Stomach (tissue), 9 donors: ENCODE measurements around the gene CDC42BPB. TPM values are rescaled to one million over a fixed set of nuclear protein-coding genes. Genes with fewer than 3 reads are reported as not detected.

Experiments
- DNase-seq, 2 donors: peaks; one replicate each; pipeline versions ENCODE4 v3.0.0 to v3.0.0-alpha.2; 2013 to 2019
- H3K27ac ChIP-seq, 5 donors: fragments of 200-600 bp in 4 of 5; sonication (generic) in 4 of 5; one replicate each; pipeline ENCODE4 v1.5.1; 2013 to 2019; ENCODE audit warnings: mild to moderate bottlenecking in 1 of 5, moderate library complexity in 1 of 5
- H3K27me3 ChIP-seq, 3 donors: fragments of 200-600 bp; sonication (generic); one replicate each; pipeline ENCODE4 v1.5.1; 2017 to 2019; ENCODE audit warnings: mixed run types in 1 of 3
- H3K36me3 ChIP-seq, 4 donors: fragments of 200-600 bp; sonication (generic); 1 replicate in 3 of 4; 2 replicates in 1 of 4; pipeline ENCODE4 v1.5.1; 2016 to 2019
- H3K4me1 ChIP-seq, 4 donors: fragments of 200-600 bp; sonication (generic); one replicate each; pipeline ENCODE4 v1.5.1; 2016 to 2019
- H3K4me3 ChIP-seq, 4 donors: fragments of 200-600 bp; sonication (generic) in 3 of 4; one replicate each; pipeline ENCODE4 v1.5.1; 2016 to 2019; ENCODE audit warnings: mild to moderate bottlenecking in 1 of 4
- H3K9me3 ChIP-seq, 4 donors: fragments of 200-600 bp; sonication (generic); one replicate each; pipeline ENCODE4 v1.5.1; 2016 to 2019
- EP300 ChIP-seq: sonication (generic); formaldehyde crosslinking; IDR thresholded peaks from one replicate; pipeline ENCODE4 v1.6.1; 2017; ENCODE audit warnings: antibody characterized with exemption
- POLR2A ChIP-seq, 4 donors: fragments of 450-650 bp; IDR thresholded peaks; one replicate each; pipeline ENCODE4 v1.6.1; 2016; ENCODE audit warnings: antibody characterized with exemption in 4 of 4, control low read depth in 2 of 4, mild to moderate bottlenecking in 1 of 4, moderate library complexity in 1 of 4
- POLR2AphosphoS5 ChIP-seq, 3 donors: sonication (generic); formaldehyde crosslinking; IDR thresholded peaks; one replicate each; pipeline ENCODE4 v1.6.1; 2016; ENCODE audit warnings: antibody characterized with exemption in 3 of 3
- WGBS, 5 donors: extraction: QIAGEN DNeasy Blood & Tissue Kit in 3 of 5; methylation state at CpG; one replicate each; pipeline versions ENCODE4 v1.1.5 to v1.1.7; 2013 to 2018; 5-methylcytosine and 5-hydroxymethylcytosine counted together
- intact Hi-C: fragments of 100-400 bp; cut with DNase I; formaldehyde crosslinking; loops from one replicate; pipeline ENCODE4 v1.15.1; 2023; ENCODE audit warnings: low total_unique reads
- polyA plus RNA-seq, 3 donors: library from polyadenylated mRNA; stranded (reverse); fragments of 200-250 nt; gene quantifications; one replicate each; pipeline ENCODE4 v1.2.3, GENCODE V29; 2013
- total RNA-seq, 5 donors: library from RNA; depleted of rRNA; stranded (reverse); fragments of >200 nt; gene quantifications; one replicate each; pipeline versions ENCODE4 v1.1.0 to v1.2.3, GENCODE V29; 2014 to 2016
- TF ChIP-seq, protein P1 (sequence below), 7 experiments: fragments of 450-650 bp in 4 of 7; fragments of 200-600 bp in 3 of 7; sonication (generic) in 3 of 7; IDR thresholded peaks; one replicate each; pipeline ENCODE4 v1.5.1; 2016 to 2019; ENCODE audit warnings: antibody characterized with exemption in 7 of 7, control low read depth in 2 of 7, mild to moderate bottlenecking in 1 of 7
- donor health status: healthy with polysubstance abuse.
- donor health status: Bipolar disorder and iron deficiency.
- donor health status: healthy.

Gene CDC42BPB
- total and polyA plus RNA-seq, 8 donors: 16.3 to 400 (median 127) TPM

DNA sequence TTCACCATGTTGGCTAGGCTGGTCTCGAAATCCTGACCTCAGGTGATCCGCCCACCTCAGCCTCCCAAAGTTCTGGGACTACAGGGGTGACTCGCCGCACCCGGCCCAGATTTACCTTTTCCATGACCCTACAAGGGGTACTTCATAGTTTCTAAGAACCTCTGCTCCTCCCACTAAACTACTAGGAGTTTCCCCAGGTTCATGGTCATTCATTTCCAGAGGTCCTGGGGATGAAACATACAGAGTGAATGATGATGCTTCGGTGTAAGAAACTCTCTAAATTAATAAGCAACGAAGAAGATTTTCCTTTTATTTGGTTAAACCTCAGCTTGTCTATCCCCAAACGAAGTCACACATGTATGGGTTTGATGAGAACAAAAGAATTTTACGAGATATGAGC lies 77.9 kb downstream of the CDC42BPB start:
- H3K36me3 ChIP-seq: peaks cover 68 to 100% (median 100%) of the 10 kb centered on the region in 4 donors
- no peaks in the 10 kb centered on the region for H3K4me1 ChIP-seq
- H3K27ac ChIP-seq: no peak overlapping the region
- intact Hi-C loops: no loop called here
- DNase-seq: no peak
- 91 to 95% (median 93%) methylated on average over 9 of the region's 9 CpGs for WGBS, 5 donors
- H3K4me3 ChIP-seq: no peak overlapping the region
- H3K27me3 ChIP-seq: no peaks in the 10 kb centered on the region
- TF ChIP-seq, protein P1, sequence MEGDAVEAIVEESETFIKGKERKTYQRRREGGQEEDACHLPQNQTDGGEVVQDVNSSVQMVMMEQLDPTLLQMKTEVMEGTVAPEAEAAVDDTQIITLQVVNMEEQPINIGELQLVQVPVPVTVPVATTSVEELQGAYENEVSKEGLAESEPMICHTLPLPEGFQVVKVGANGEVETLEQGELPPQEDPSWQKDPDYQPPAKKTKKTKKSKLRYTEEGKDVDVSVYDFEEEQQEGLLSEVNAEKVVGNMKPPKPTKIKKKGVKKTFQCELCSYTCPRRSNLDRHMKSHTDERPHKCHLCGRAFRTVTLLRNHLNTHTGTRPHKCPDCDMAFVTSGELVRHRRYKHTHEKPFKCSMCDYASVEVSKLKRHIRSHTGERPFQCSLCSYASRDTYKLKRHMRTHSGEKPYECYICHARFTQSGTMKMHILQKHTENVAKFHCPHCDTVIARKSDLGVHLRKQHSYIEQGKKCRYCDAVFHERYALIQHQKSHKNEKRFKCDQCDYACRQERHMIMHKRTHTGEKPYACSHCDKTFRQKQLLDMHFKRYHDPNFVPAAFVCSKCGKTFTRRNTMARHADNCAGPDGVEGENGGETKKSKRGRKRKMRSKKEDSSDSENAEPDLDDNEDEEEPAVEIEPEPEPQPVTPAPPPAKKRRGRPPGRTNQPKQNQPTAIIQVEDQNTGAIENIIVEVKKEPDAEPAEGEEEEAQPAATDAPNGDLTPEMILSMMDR (IDR thresholded peaks at IDR 0.05): no peak
- no peak for TF ChIP-seq POLR2AphosphoS5 (IDR thresholded peaks at IDR 0.05)
- no peak for TF ChIP-seq EP300
- TF ChIP-seq POLR2A (IDR thresholded peaks at IDR 0.05): no peak
- H3K9me3 ChIP-seq: no peaks in the 10 kb centered on the region

DNA sequence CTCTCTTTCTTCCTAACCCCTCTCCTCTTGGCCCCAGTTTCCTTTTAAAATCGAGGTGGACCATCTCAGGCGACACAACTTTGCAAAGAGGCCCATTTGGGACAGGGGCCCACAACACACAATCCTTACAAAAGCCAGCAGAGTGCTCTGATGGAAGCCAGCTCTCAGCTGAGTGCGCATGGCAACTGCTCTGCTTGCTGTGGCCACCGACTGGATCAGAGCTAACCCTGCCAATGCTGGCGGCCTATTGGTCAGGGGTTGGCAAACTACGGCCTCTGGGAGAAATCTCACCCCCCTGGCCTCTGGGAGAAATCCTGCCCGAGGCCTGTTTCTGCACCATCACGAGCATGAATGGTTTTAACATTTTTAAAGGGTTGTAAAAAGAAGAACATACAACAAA lies 79.9 kb downstream of the CDC42BPB start:
- WGBS, 5 donors: 86 to 92% (median 88%) methylated on average over 8 of the region's 8 CpGs
- no peaks in the 10 kb centered on the region for H3K4me1 ChIP-seq
- no peaks in the 10 kb centered on the region for H3K9me3 ChIP-seq
- no peak for DNase-seq
- H3K27ac ChIP-seq: no peak overlapping the region
- H3K4me3 ChIP-seq: no peak overlapping the region
- TF ChIP-seq POLR2AphosphoS5 (IDR thresholded peaks at IDR 0.05): no peak
- TF ChIP-seq, protein P1 (IDR thresholded peaks at IDR 0.05): no peak
- TF ChIP-seq EP300: no peak
- no peak for TF ChIP-seq POLR2A (IDR thresholded peaks at IDR 0.05)
- no peaks in the 10 kb centered on the region for H3K27me3 ChIP-seq
- peaks cover 79 to 100% (median 100%) of the 10 kb centered on the region in 4 donors for H3K36me3 ChIP-seq
- intact Hi-C loops: no loop called here

DNA sequence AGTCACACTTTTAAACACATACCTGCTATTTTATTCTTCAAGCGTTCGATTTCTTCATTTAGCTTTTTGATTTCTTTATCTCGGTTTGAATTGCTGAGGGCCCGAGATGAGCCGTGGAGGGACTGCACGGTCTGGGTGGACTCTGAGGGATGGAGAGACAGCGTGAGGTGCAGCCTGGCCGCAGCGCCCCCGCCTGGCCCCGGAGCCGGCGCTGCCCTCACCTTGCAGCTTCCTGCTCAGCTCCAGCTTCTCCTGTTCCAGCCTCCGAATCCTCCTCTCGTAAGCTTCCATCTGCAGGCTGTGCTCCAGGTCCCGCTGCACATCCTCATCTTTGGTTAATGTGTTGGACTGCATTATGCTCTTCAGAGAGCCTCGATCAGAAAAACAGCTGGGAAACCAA lies 81.7 kb downstream of the CDC42BPB start:
- DNase-seq: no peak
- intact Hi-C loops: no loop called here
- H3K36me3 ChIP-seq: peaks cover 81 to 100% (median 100%) of the 10 kb centered on the region in 4 donors
- H3K27me3 ChIP-seq: no peaks in the 10 kb centered on the region
- H3K4me3 ChIP-seq: no peak overlapping the region
- 87 to 94% (median 92%) methylated on average over 17 of the region's 17 CpGs for WGBS, 5 donors
- H3K4me1 ChIP-seq: no peaks in the 10 kb centered on the region
- H3K9me3 ChIP-seq: no peaks in the 10 kb centered on the region
- TF ChIP-seq POLR2A (IDR thresholded peaks at IDR 0.05) (no peak), EP300 (no peak), POLR2AphosphoS5 (IDR thresholded peaks at IDR 0.05) (no peak)
- TF ChIP-seq, protein P1 (IDR thresholded peaks at IDR 0.05): no peak
- H3K27ac ChIP-seq: no peak overlapping the region

DNA sequence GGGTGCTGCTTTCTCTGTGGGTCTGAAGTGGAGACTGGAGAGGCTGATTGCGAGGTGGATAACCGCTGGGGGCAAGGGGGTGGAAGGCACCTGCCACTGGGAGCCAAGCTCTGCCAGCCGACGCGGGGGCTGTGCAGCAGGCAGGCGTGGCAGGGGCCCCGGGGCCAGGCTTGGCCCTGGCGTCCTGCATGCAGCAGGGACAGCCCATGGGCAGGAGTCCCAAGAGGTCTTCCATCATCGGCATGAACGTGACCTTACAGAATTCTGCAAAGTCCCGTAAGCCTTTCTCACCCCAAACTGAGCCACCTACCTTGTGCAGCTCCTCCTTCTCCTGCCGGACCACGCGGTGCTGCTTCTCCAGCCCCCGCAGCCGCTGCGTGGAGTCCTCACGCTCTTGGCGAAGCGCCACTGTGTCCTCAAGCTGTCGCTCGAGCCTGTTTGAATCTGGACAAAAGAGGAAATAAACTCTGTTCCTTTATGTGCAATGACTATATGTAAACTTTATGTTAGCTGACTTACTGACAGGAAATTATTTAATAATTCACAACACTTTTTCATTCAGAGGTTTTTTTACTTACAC lies 83.6 kb downstream of the CDC42BPB start:
- H3K36me3 ChIP-seq: peaks cover 80 to 100% (median 100%) of the 10 kb centered on the region in 4 donors
- H3K27ac ChIP-seq: no peak overlapping the region
- intact Hi-C loops: no loop called here
- WGBS, 5 donors: 69 to 78% (median 76%) methylated on average over 13 to 21 of the region's 22 CpGs
- H3K9me3 ChIP-seq: no peaks in the 10 kb centered on the region
- no peak for TF ChIP-seq POLR2A (IDR thresholded peaks at IDR 0.05)
- TF ChIP-seq POLR2AphosphoS5 (IDR thresholded peaks at IDR 0.05): no peak
- no peak for TF ChIP-seq EP300
- TF ChIP-seq, protein P1 (IDR thresholded peaks at IDR 0.05): no peak
- H3K4me3 ChIP-seq: no peak overlapping the region
- DNase-seq: no peak
- no peaks in the 10 kb centered on the region for H3K27me3 ChIP-seq
- H3K4me1 ChIP-seq: no peaks in the 10 kb centered on the region
